MM.1S (cell line): ENCODE results near the gene DDX54.

Source experiments
- DNase-seq: peaks from one replicate; pipeline ENCODE4 v3.0.0-alpha.2; 2015
- H2AFZ ChIP-seq: fragments of 300-600 bp; sonication (generic); 2 replicates; pipeline ENCODE4 v1.6.0; 2016; ENCODE audit warnings: antibody characterized with exemption, low read length
- H3F3A ChIP-seq: fragments of 300-600 bp; sonication (generic); 2 replicates; pipeline ENCODE4 v1.6.1; 2016; ENCODE audit warnings: mild to moderate bottlenecking, antibody characterized with exemption, low read length, moderate library complexity, mixed read lengths; ENCODE audit not compliant: insufficient read depth
- H3K27ac ChIP-seq: fragments of 300-600 bp; sonication (generic); 2 replicates; pipeline ENCODE4 v1.5.1; 2016; ENCODE audit warnings: mild to moderate bottlenecking, low read length
- H3K27me3 ChIP-seq: fragments of 300-600 bp; sonication (generic); replicated peaks from 2 replicates; pipeline ENCODE4 v1.6.0; 2016; ENCODE audit warnings: low read length; ENCODE audit not compliant: insufficient read depth
- H3K36me3 ChIP-seq: fragments of 300-600 bp; sonication (generic); replicated peaks from 2 replicates; pipeline ENCODE4 v1.6.1; 2016; ENCODE audit warnings: mild to moderate bottlenecking, low read length, mixed read lengths; ENCODE audit not compliant: insufficient read depth
- H3K4me1 ChIP-seq: fragments of 300-600 bp; sonication (generic); 2 replicates; pipeline ENCODE4 v1.6.1; 2016; ENCODE audit warnings: low read length, mixed read lengths
- H3K4me2 ChIP-seq: fragments of 300-600 bp; sonication (generic); 2 replicates; pipeline ENCODE4 v1.6.0; 2016; ENCODE audit warnings: low read depth, low read length
- H3K4me3 ChIP-seq: fragments of 300-600 bp; sonication (generic); 2 replicates; pipeline ENCODE4 v1.5.1; 2016; ENCODE audit warnings: low read length, mixed read lengths
- H3K79me2 ChIP-seq: fragments of 300-600 bp; sonication (generic); 2 replicates; pipeline ENCODE4 v1.6.1; 2016; ENCODE audit warnings: mixed run types, low read length, mixed read lengths
- H3K9ac ChIP-seq: fragments of 300-600 bp; sonication (generic); 2 replicates; pipeline ENCODE4 v1.6.1; 2016; ENCODE audit warnings: low read length, mixed read lengths
- H3K9me2 ChIP-seq: fragments of 300-600 bp; sonication (generic); replicated peaks from 2 replicates; pipeline ENCODE4 v1.6.1; 2016; ENCODE audit warnings: mild to moderate bottlenecking, low read length, mixed read lengths; ENCODE audit not compliant: insufficient read depth
- H3K9me3 ChIP-seq: fragments of 300-600 bp; sonication (generic); replicated peaks from 2 replicates; pipeline ENCODE4 v1.6.1; 2016; ENCODE audit warnings: mild to moderate bottlenecking, low read length, mixed read lengths; ENCODE audit not compliant: insufficient read depth
- H4K20me1 ChIP-seq: fragments of 300-600 bp; sonication (generic); 2 replicates; pipeline ENCODE4 v1.6.1; 2016; ENCODE audit warnings: mild to moderate bottlenecking, low read length, moderate library complexity, mixed read lengths; ENCODE audit not compliant: insufficient read depth
- CTCF ChIP-seq: fragments of 300-600 bp; sonication (generic); IDR thresholded peaks from 2 replicates; pipeline ENCODE4 v1.5.1; 2016; ENCODE audit warnings: antibody characterized with exemption, low read length, mixed read lengths
- EZH2 ChIP-seq: fragments of 300-600 bp; sonication (generic); optimal IDR thresholded peaks from 2 replicates; pipeline ENCODE3; 2017; ENCODE audit warnings: low read depth, mild to moderate bottlenecking, antibody characterized with exemption, low read length, mixed read lengths
- EZH2phosphoT487 ChIP-seq: fragments of 300-600 bp; sonication (generic); IDR thresholded peaks from 2 replicates; pipeline ENCODE4 v1.6.1; 2018; ENCODE audit warnings: antibody characterized with exemption, low read length

Gene DDX54

GRCh38 chr12:113197518-113198077, 12.3 kb upstream of the DDX54 start:
- Histone ChIP-seq H3K27ac (no peak overlapping the region), H2AFZ (no peak overlapping the region), H3F3A (no peaks in the 10 kb centered on the region), H3K79me2 (no peaks in the 10 kb centered on the region), H3K9me2 (no peaks in the 10 kb centered on the region), H3K4me2 (no peak overlapping the region), H4K20me1 (no peaks in the 10 kb centered on the region), H3K9ac (no peak overlapping the region), H3K9me3 (no peaks in the 10 kb centered on the region), H3K4me3 (no peak overlapping the region), H3K27me3 (no peaks in the 10 kb centered on the region), H3K36me3 (no peaks in the 10 kb centered on the region), H3K4me1 (no peaks in the 10 kb centered on the region)
- TF ChIP-seq EZH2phosphoT487, result no peak
- no peak for TF ChIP-seq CTCF
- TF ChIP-seq EZH2, result no peak
- no peak for DNase-seq

GRCh38 chr12:113196990-113197389, 11.7 kb upstream of the DDX54 start:
- Histone ChIP-seq H3F3A (no peaks in the 10 kb centered on the region), H3K4me1 (no peaks in the 10 kb centered on the region), H4K20me1 (no peaks in the 10 kb centered on the region), H3K9ac (no peak overlapping the region), H3K36me3 (no peaks in the 10 kb centered on the region), H3K27me3 (no peaks in the 10 kb centered on the region), H3K79me2 (no peaks in the 10 kb centered on the region), H3K4me2 (no peak overlapping the region), H3K4me3 (no peak overlapping the region), H3K27ac (no peak overlapping the region), H3K9me2 (no peaks in the 10 kb centered on the region), H2AFZ (no peak overlapping the region), H3K9me3 (no peaks in the 10 kb centered on the region)
- peak; percentile 51 for DNase-seq
- TF ChIP-seq EZH2phosphoT487, result no peak
- TF ChIP-seq CTCF, result peak; percentile 46
- no peak for TF ChIP-seq EZH2

- H3K27ac ChIP-seq, result no peak overlapping the region
- no peak overlapping the region for H3K4me3 ChIP-seq
- H3K9me3 ChIP-seq, result no peaks in the 10 kb centered on the region
- no peak for DNase-seq
- no peaks in the 10 kb centered on the region for H4K20me1 ChIP-seq
- H3K4me2 ChIP-seq, result no peak overlapping the region
- H3K9me2 ChIP-seq, result no peaks in the 10 kb centered on the region
- H3K36me3 ChIP-seq, result no peaks in the 10 kb centered on the region
- no peak overlapping the region for H2AFZ ChIP-seq
- no peaks in the 10 kb centered on the region for H3K79me2 ChIP-seq
- no peaks in the 10 kb centered on the region for H3K27me3 ChIP-seq
- no peaks in the 10 kb centered on the region for H3K4me1 ChIP-seq
- no peak overlapping the region for H3K9ac ChIP-seq
- TF ChIP-seq CTCF (no peak), EZH2phosphoT487 (no peak), EZH2 (no peak)
- H3F3A ChIP-seq, result no peaks in the 10 kb centered on the region
Observed at GRCh38 chr12:113196582-113196981, 11.3 kb upstream of the DDX54 start.
